Omental fat pad (tissue), 4 donors: ENCODE results near the gene KIZ. TPM values are rescaled to one million over a fixed set of nuclear protein-coding genes. Genes with fewer than 3 reads are reported as not detected.
"Not testable (repeated sequence)": the region's sequence is repeated elsewhere in the genome, so short reads cannot be mapped to it uniquely, and the experiment has no call there.

Experiments
- ATAC-seq: fragments of 150-250 bp; one replicate; pipeline ENCODE4 v1.9.1; 2016; ENCODE audit warnings: mild to moderate bottlenecking, moderate library complexity; ENCODE audit not compliant: low FRiP score
- DNase-seq: peaks from one replicate; pipeline ENCODE4 v3.0.0-alpha.2; 2019; ENCODE audit warnings: low spot score
- total RNA-seq, 4 donors: library from RNA; depleted of rRNA; stranded (reverse); fragments of >200 nt; gene quantifications; one replicate each; pipeline ENCODE4 v1.1.0, GENCODE V29; 2016
- TF ChIP-seq, protein P1 (sequence below), 3 donors: fragments of 450-650 bp; IDR thresholded peaks; one replicate each; pipeline ENCODE4 v1.5.1; 2016 to 2017; ENCODE audit warnings: antibody characterized with exemption in 3 of 3, mild to moderate bottlenecking in 3 of 3, moderate library complexity in 2 of 3

The KIZ gene
- total RNA-seq, 4 donors from 2014 or later = 19.1 to 33.7 (median 23.7) TPM

DNA sequence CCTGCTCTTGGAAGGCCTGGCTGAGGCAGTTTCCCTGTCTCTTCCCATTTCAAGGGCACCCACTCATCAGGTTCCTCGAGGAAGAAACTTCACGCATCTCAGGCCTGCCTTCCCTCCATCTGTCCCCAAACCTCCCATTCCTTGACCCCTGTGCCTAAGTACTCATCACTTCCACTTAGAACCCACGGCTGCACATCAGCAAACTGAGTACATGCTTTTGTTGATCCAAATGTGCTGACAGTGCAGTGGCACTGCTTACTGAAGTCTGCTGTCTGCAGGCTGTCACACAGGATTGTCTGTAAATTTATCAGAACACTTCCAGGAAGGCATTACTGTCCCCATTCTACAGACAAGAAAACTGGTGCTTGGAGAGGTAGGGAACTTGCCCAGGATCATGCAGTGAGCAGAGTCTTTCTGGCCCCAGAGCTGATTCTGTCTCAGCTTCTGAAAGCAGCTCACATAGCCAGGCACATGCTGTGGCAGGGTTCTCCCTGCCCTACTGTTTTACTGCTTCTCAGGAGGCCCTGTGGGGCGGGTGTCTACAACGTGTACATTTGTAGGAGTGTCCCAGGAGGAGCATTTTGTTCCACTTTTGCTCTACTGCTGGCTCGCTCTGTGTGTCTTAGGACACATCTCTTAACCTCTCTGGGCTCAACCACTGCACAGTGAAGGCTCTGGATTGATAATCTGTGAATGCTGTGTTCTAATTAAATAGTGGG, 113.1 kb downstream of the KIZ start:
- no peak for ATAC-seq
- no peak for DNase-seq
- TF ChIP-seq, protein P1, sequence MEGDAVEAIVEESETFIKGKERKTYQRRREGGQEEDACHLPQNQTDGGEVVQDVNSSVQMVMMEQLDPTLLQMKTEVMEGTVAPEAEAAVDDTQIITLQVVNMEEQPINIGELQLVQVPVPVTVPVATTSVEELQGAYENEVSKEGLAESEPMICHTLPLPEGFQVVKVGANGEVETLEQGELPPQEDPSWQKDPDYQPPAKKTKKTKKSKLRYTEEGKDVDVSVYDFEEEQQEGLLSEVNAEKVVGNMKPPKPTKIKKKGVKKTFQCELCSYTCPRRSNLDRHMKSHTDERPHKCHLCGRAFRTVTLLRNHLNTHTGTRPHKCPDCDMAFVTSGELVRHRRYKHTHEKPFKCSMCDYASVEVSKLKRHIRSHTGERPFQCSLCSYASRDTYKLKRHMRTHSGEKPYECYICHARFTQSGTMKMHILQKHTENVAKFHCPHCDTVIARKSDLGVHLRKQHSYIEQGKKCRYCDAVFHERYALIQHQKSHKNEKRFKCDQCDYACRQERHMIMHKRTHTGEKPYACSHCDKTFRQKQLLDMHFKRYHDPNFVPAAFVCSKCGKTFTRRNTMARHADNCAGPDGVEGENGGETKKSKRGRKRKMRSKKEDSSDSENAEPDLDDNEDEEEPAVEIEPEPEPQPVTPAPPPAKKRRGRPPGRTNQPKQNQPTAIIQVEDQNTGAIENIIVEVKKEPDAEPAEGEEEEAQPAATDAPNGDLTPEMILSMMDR (IDR thresholded peaks at IDR 0.05) = no peak

- DNase-seq (no peak), ATAC-seq (no peak)
- TF ChIP-seq, protein P1 (IDR thresholded peaks at IDR 0.05) = no peak
Observed at GRCh38 chr20:21240394-21240793, 114.5 kb downstream of the KIZ start.

- ATAC-seq = no peak
- TF ChIP-seq, protein P1 (IDR thresholded peaks at IDR 0.05) = no peak
- DNase-seq = no peak
Observed at GRCh38 chr20:21241406-21241805, 115.5 kb downstream of the KIZ start.

DNA sequence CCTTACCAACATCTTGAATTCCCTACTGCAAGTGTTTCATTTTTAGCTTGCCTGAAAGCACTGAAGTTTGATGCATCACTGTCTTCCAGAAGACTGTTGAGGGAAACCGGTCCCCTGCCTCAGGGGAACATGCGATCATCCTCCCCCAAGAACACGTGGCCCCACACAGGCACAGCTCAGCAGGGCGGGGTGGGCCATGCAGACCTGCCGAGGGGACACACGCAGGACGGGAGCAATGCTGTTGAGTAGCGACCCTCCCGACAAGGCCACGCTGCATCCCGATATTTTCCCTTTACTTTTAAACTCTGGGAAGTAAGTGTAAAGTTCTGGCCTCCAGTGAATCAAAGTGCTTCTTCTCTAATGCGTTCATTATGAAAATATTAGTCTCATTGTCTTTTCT, 117.9 kb downstream of the KIZ start:
- DNase-seq = no peak
- TF ChIP-seq, protein P1 (IDR thresholded peaks at IDR 0.05) = no peak
- no peak for ATAC-seq

GRCh38 chr20:21244808-21245207, 118.9 kb downstream of the KIZ start:
- no peak for DNase-seq
- TF ChIP-seq, protein P1 (IDR thresholded peaks at IDR 0.05) = no peak
- ATAC-seq = no peak

- TF ChIP-seq, protein P1 (IDR thresholded peaks at IDR 0.05) = no peak
- ATAC-seq = no peak
- DNase-seq = no peak
Observed at GRCh38 chr20:21246161-21246560, 120.3 kb downstream of the KIZ start.

GRCh38 chr20:21247603-21248095, 121.8 kb downstream of the KIZ start:
- ATAC-seq, DNase-seq: not testable (repeated sequence)
